MM.1S (cell line): ENCODE results near the gene LRCH1.
A peak's percentile ranks its signal among the peaks of the same experiment; 100 is the strongest.

Experiments used
- DNase-seq: peaks from one replicate; pipeline ENCODE4 v3.0.0-alpha.2; 2015
- H2AFZ ChIP-seq: fragments of 300-600 bp; sonication (generic); 2 replicates; pipeline ENCODE4 v1.6.0; 2016; ENCODE audit warnings: antibody characterized with exemption, low read length
- H3F3A ChIP-seq: fragments of 300-600 bp; sonication (generic); 2 replicates; pipeline ENCODE4 v1.6.1; 2016; ENCODE audit warnings: mild to moderate bottlenecking, antibody characterized with exemption, low read length, moderate library complexity, mixed read lengths; ENCODE audit not compliant: insufficient read depth
- H3K27ac ChIP-seq: fragments of 300-600 bp; sonication (generic); 2 replicates; pipeline ENCODE4 v1.5.1; 2016; ENCODE audit warnings: mild to moderate bottlenecking, low read length
- H3K27me3 ChIP-seq: fragments of 300-600 bp; sonication (generic); replicated peaks from 2 replicates; pipeline ENCODE4 v1.6.0; 2016; ENCODE audit warnings: low read length; ENCODE audit not compliant: insufficient read depth
- H3K36me3 ChIP-seq: fragments of 300-600 bp; sonication (generic); replicated peaks from 2 replicates; pipeline ENCODE4 v1.6.1; 2016; ENCODE audit warnings: mild to moderate bottlenecking, low read length, mixed read lengths; ENCODE audit not compliant: insufficient read depth
- H3K4me1 ChIP-seq: fragments of 300-600 bp; sonication (generic); 2 replicates; pipeline ENCODE4 v1.6.1; 2016; ENCODE audit warnings: low read length, mixed read lengths
- H3K4me2 ChIP-seq: fragments of 300-600 bp; sonication (generic); 2 replicates; pipeline ENCODE4 v1.6.0; 2016; ENCODE audit warnings: low read depth, low read length
- H3K4me3 ChIP-seq: fragments of 300-600 bp; sonication (generic); 2 replicates; pipeline ENCODE4 v1.5.1; 2016; ENCODE audit warnings: low read length, mixed read lengths
- H3K79me2 ChIP-seq: fragments of 300-600 bp; sonication (generic); 2 replicates; pipeline ENCODE4 v1.6.1; 2016; ENCODE audit warnings: mixed run types, low read length, mixed read lengths
- H3K9ac ChIP-seq: fragments of 300-600 bp; sonication (generic); 2 replicates; pipeline ENCODE4 v1.6.1; 2016; ENCODE audit warnings: low read length, mixed read lengths
- H3K9me2 ChIP-seq: fragments of 300-600 bp; sonication (generic); replicated peaks from 2 replicates; pipeline ENCODE4 v1.6.1; 2016; ENCODE audit warnings: mild to moderate bottlenecking, low read length, mixed read lengths; ENCODE audit not compliant: insufficient read depth
- H3K9me3 ChIP-seq: fragments of 300-600 bp; sonication (generic); replicated peaks from 2 replicates; pipeline ENCODE4 v1.6.1; 2016; ENCODE audit warnings: mild to moderate bottlenecking, low read length, mixed read lengths; ENCODE audit not compliant: insufficient read depth
- H4K20me1 ChIP-seq: fragments of 300-600 bp; sonication (generic); 2 replicates; pipeline ENCODE4 v1.6.1; 2016; ENCODE audit warnings: mild to moderate bottlenecking, low read length, moderate library complexity, mixed read lengths; ENCODE audit not compliant: insufficient read depth
- CTCF ChIP-seq: fragments of 300-600 bp; sonication (generic); IDR thresholded peaks from 2 replicates; pipeline ENCODE4 v1.5.1; 2016; ENCODE audit warnings: antibody characterized with exemption, low read length, mixed read lengths
- EZH2 ChIP-seq: fragments of 300-600 bp; sonication (generic); optimal IDR thresholded peaks from 2 replicates; pipeline ENCODE3; 2017; ENCODE audit warnings: low read depth, mild to moderate bottlenecking, antibody characterized with exemption, low read length, mixed read lengths
- EZH2phosphoT487 ChIP-seq: fragments of 300-600 bp; sonication (generic); IDR thresholded peaks from 2 replicates; pipeline ENCODE4 v1.6.1; 2018; ENCODE audit warnings: antibody characterized with exemption, low read length

LRCH1 gene

GRCh38 chr13:46602531-46602930, 49.6 kb downstream of the LRCH1 start:
- Histone ChIP-seq H2AFZ (no peak overlapping the region), H3K9me2 (no peaks in the 10 kb centered on the region), H3K36me3 (no peaks in the 10 kb centered on the region), H3K4me1 (peaks cover 12% of the 10 kb centered on the region), H3K27me3 (no peaks in the 10 kb centered on the region), H3K27ac (no peak overlapping the region), H3K79me2 (peaks cover 47% of the 10 kb centered on the region), H3F3A (peaks cover 12% of the 10 kb centered on the region), H3K9ac (no peak overlapping the region), H4K20me1 (no peaks in the 10 kb centered on the region), H3K9me3 (no peaks in the 10 kb centered on the region), H3K4me2 (no peak overlapping the region), H3K4me3 (no peak overlapping the region)
- no peak for DNase-seq
- TF ChIP-seq EZH2phosphoT487 (no peak), EZH2 (no peak), CTCF (no peak)

GRCh38 chr13:46603165-46603603, 50.2 kb downstream of the LRCH1 start:
- Histone ChIP-seq H3K27ac (no peak overlapping the region), H3K4me2 (no peak overlapping the region), H4K20me1 (no peaks in the 10 kb centered on the region), H3K4me3 (no peak overlapping the region), H3K9ac (no peak overlapping the region), H3K9me2 (no peaks in the 10 kb centered on the region), H3K4me1 (peaks cover 12% of the 10 kb centered on the region), H3K27me3 (no peaks in the 10 kb centered on the region), H2AFZ (no peak overlapping the region), H3K9me3 (no peaks in the 10 kb centered on the region), H3F3A (peaks cover 11% of the 10 kb centered on the region), H3K79me2 (peaks cover 54% of the 10 kb centered on the region), H3K36me3 (no peaks in the 10 kb centered on the region)
- DNase-seq: no peak
- TF ChIP-seq CTCF: peak; percentile 32
- no peak for TF ChIP-seq EZH2phosphoT487

GRCh38 chr13:46604226-46604990, 51.4 kb downstream of the LRCH1 start:
- Histone ChIP-seq H3K4me1 (0 out of 2 replicates have a peak, but pooled peaks cover 6% of the 10 kb centered on the region), H3K27me3 (no peaks in the 10 kb centered on the region), H3K9ac (no peak overlapping the region), H3K27ac (no peak overlapping the region), H3K36me3 (no peaks in the 10 kb centered on the region), H3K9me3 (no peaks in the 10 kb centered on the region), H3K4me3 (no peak overlapping the region), H2AFZ (no peak overlapping the region), H3F3A (no peaks in the 10 kb centered on the region), H3K9me2 (no peaks in the 10 kb centered on the region), H4K20me1 (no peaks in the 10 kb centered on the region), H3K79me2 (peaks cover 62% of the 10 kb centered on the region), H3K4me2 (no peak overlapping the region)
- TF ChIP-seq EZH2 (no peak), CTCF (no peak), EZH2phosphoT487 (no peak)
- no peak for DNase-seq
